Muscle of arm (tissue), 12 donors: ENCODE measurements around the gene RELB. TPM values are rescaled to one million over a fixed set of nuclear protein-coding genes. Genes with fewer than 3 reads are reported as not detected.
"Not testable (repeated sequence)": the region's sequence is repeated elsewhere in the genome, so short reads cannot be mapped to it uniquely, and the experiment has no call there.

Source experiments
- DNase-seq: peaks from one replicate; pipeline ENCODE4 v3.0.0-alpha.2; 2013
- polyA plus RNA-seq, 12 donors: library from polyadenylated mRNA; unstranded; fragments of 120-200 nt; gene quantifications; one replicate each; pipeline ENCODE4 v1.2.1, GENCODE V29; 2013; ENCODE audit not compliant: insufficient read length in 12 of 12

Gene RELB
- polyA plus RNA-seq, 12 donors: 2.7 to 11.7 (median 4.6) TPM; not detected in 1

- no peak for DNase-seq
Observed at GRCh38 chr19:44986389-44986788, 14.9 kb upstream of the RELB start.

- no peak for DNase-seq
Observed at GRCh38 chr19:44987148-44987675, 14.1 kb upstream of the RELB start.

- no peak for DNase-seq
Observed at GRCh38 chr19:44988273-44988672, 13.0 kb upstream of the RELB start.

GRCh38 chr19:44988896-44989556 is 12.2 kb upstream of the RELB start:
- DNase-seq: peak; percentile 26

GRCh38 chr19:44990459-44990858 is 10.8 kb upstream of the RELB start:
- DNase-seq: no peak

- no peak for DNase-seq
Observed at GRCh38 chr19:44990966-44991365, 10.3 kb upstream of the RELB start.

- no peak for DNase-seq
Observed at GRCh38 chr19:44992336-44993163, 8.7 kb upstream of the RELB start.

- no peak for DNase-seq
Observed at GRCh38 chr19:44993526-44993925, 7.7 kb upstream of the RELB start.

GRCh38 chr19:44993926-44994537 is 7.2 kb upstream of the RELB start:
- DNase-seq: no peak

- DNase-seq: no peak
Observed at GRCh38 chr19:44998025-44998424, 3.2 kb upstream of the RELB start.

- not testable (repeated sequence) for DNase-seq
Observed at GRCh38 chr19:44999131-44999925, 1.9 kb upstream of the RELB start.

GRCh38 chr19:45000665-45001064 is 599 bp upstream of the RELB start:
- DNase-seq: not testable (repeated sequence)

GRCh38 chr19:45003485-45003884 is 2.2 kb downstream of the RELB start:
- no peak for DNase-seq

GRCh38 chr19:45005787-45006186 is 4.5 kb downstream of the RELB start:
- DNase-seq: no peak

- no peak for DNase-seq
Observed at GRCh38 chr19:45008552-45008951, 7.3 kb downstream of the RELB start.

GRCh38 chr19:45009625-45010255 is 8.5 kb downstream of the RELB start:
- DNase-seq: no peak

GRCh38 chr19:45010306-45010705 is 9.0 kb downstream of the RELB start:
- no peak for DNase-seq

GRCh38 chr19:45011959-45012358 is 10.7 kb downstream of the RELB start:
- no peak for DNase-seq

- peak; percentile 52 for DNase-seq
Observed at GRCh38 chr19:45016388-45017314, 15.4 kb downstream of the RELB start.

- no peak for DNase-seq
Observed at GRCh38 chr19:45019187-45019586, 17.9 kb downstream of the RELB start.
